MM.1S (cell line): Measurements from ENCODE around the gene DNAH11.

Experiments used
- DNase-seq: peaks from one replicate; pipeline ENCODE4 v3.0.0-alpha.2; 2015
- H2AFZ ChIP-seq: fragments of 300-600 bp; sonication (generic); 2 replicates; pipeline ENCODE4 v1.6.0; 2016; ENCODE audit warnings: antibody characterized with exemption, low read length
- H3F3A ChIP-seq: fragments of 300-600 bp; sonication (generic); 2 replicates; pipeline ENCODE4 v1.6.1; 2016; ENCODE audit warnings: mild to moderate bottlenecking, antibody characterized with exemption, low read length, moderate library complexity, mixed read lengths; ENCODE audit not compliant: insufficient read depth
- H3K27ac ChIP-seq: fragments of 300-600 bp; sonication (generic); 2 replicates; pipeline ENCODE4 v1.5.1; 2016; ENCODE audit warnings: mild to moderate bottlenecking, low read length
- H3K27me3 ChIP-seq: fragments of 300-600 bp; sonication (generic); replicated peaks from 2 replicates; pipeline ENCODE4 v1.6.0; 2016; ENCODE audit warnings: low read length; ENCODE audit not compliant: insufficient read depth
- H3K36me3 ChIP-seq: fragments of 300-600 bp; sonication (generic); replicated peaks from 2 replicates; pipeline ENCODE4 v1.6.1; 2016; ENCODE audit warnings: mild to moderate bottlenecking, low read length, mixed read lengths; ENCODE audit not compliant: insufficient read depth
- H3K4me1 ChIP-seq: fragments of 300-600 bp; sonication (generic); 2 replicates; pipeline ENCODE4 v1.6.1; 2016; ENCODE audit warnings: low read length, mixed read lengths
- H3K4me2 ChIP-seq: fragments of 300-600 bp; sonication (generic); 2 replicates; pipeline ENCODE4 v1.6.0; 2016; ENCODE audit warnings: low read depth, low read length
- H3K4me3 ChIP-seq: fragments of 300-600 bp; sonication (generic); 2 replicates; pipeline ENCODE4 v1.5.1; 2016; ENCODE audit warnings: low read length, mixed read lengths
- H3K79me2 ChIP-seq: fragments of 300-600 bp; sonication (generic); 2 replicates; pipeline ENCODE4 v1.6.1; 2016; ENCODE audit warnings: mixed run types, low read length, mixed read lengths
- H3K9ac ChIP-seq: fragments of 300-600 bp; sonication (generic); 2 replicates; pipeline ENCODE4 v1.6.1; 2016; ENCODE audit warnings: low read length, mixed read lengths
- H3K9me2 ChIP-seq: fragments of 300-600 bp; sonication (generic); replicated peaks from 2 replicates; pipeline ENCODE4 v1.6.1; 2016; ENCODE audit warnings: mild to moderate bottlenecking, low read length, mixed read lengths; ENCODE audit not compliant: insufficient read depth
- H3K9me3 ChIP-seq: fragments of 300-600 bp; sonication (generic); replicated peaks from 2 replicates; pipeline ENCODE4 v1.6.1; 2016; ENCODE audit warnings: mild to moderate bottlenecking, low read length, mixed read lengths; ENCODE audit not compliant: insufficient read depth
- H4K20me1 ChIP-seq: fragments of 300-600 bp; sonication (generic); 2 replicates; pipeline ENCODE4 v1.6.1; 2016; ENCODE audit warnings: mild to moderate bottlenecking, low read length, moderate library complexity, mixed read lengths; ENCODE audit not compliant: insufficient read depth
- CTCF ChIP-seq: fragments of 300-600 bp; sonication (generic); IDR thresholded peaks from 2 replicates; pipeline ENCODE4 v1.5.1; 2016; ENCODE audit warnings: antibody characterized with exemption, low read length, mixed read lengths
- EZH2 ChIP-seq: fragments of 300-600 bp; sonication (generic); optimal IDR thresholded peaks from 2 replicates; pipeline ENCODE3; 2017; ENCODE audit warnings: low read depth, mild to moderate bottlenecking, antibody characterized with exemption, low read length, mixed read lengths
- EZH2phosphoT487 ChIP-seq: fragments of 300-600 bp; sonication (generic); IDR thresholded peaks from 2 replicates; pipeline ENCODE4 v1.6.1; 2018; ENCODE audit warnings: antibody characterized with exemption, low read length

The DNAH11 gene

GRCh38 chr7:21867226-21867625 is 324.4 kb downstream of the DNAH11 start:
- no peaks in the 10 kb centered on the region for H4K20me1 ChIP-seq
- no peaks in the 10 kb centered on the region for H3K9me3 ChIP-seq
- H3K4me2 ChIP-seq: no peak overlapping the region
- no peaks in the 10 kb centered on the region for H3K4me1 ChIP-seq
- DNase-seq: no peak
- TF ChIP-seq EZH2phosphoT487: no peak
- no peak for TF ChIP-seq EZH2
- TF ChIP-seq CTCF: no peak
- H3K4me3 ChIP-seq: no peak overlapping the region
- H3K27me3 ChIP-seq: no peaks in the 10 kb centered on the region
- no peak overlapping the region for H3K9ac ChIP-seq
- no peaks in the 10 kb centered on the region for H3F3A ChIP-seq
- H3K9me2 ChIP-seq: no peaks in the 10 kb centered on the region
- H3K79me2 ChIP-seq: no peaks in the 10 kb centered on the region
- H3K27ac ChIP-seq: no peak overlapping the region
- no peak overlapping the region for H2AFZ ChIP-seq
- H3K36me3 ChIP-seq: no peaks in the 10 kb centered on the region

- Histone ChIP-seq H3K27me3 (no peaks in the 10 kb centered on the region), H3F3A (no peaks in the 10 kb centered on the region), H3K79me2 (no peaks in the 10 kb centered on the region), H3K4me1 (no peaks in the 10 kb centered on the region), H3K27ac (no peak overlapping the region), H3K9ac (no peak overlapping the region), H4K20me1 (no peaks in the 10 kb centered on the region), H3K4me2 (no peak overlapping the region), H3K36me3 (no peaks in the 10 kb centered on the region), H3K4me3 (no peak overlapping the region), H3K9me3 (no peaks in the 10 kb centered on the region), H2AFZ (no peak overlapping the region), H3K9me2 (no peaks in the 10 kb centered on the region)
- TF ChIP-seq EZH2phosphoT487 (no peak), CTCF (no peak)
- DNase-seq: no peak
Observed at GRCh38 chr7:21867816-21868575, 325.2 kb downstream of the DNAH11 start.

GRCh38 chr7:21868576-21868850 is 325.7 kb downstream of the DNAH11 start:
- Histone ChIP-seq H4K20me1 (no peaks in the 10 kb centered on the region), H3K9me2 (no peaks in the 10 kb centered on the region), H3F3A (no peaks in the 10 kb centered on the region), H3K27ac (no peak overlapping the region), H3K79me2 (no peaks in the 10 kb centered on the region), H3K4me1 (no peaks in the 10 kb centered on the region), H3K27me3 (no peaks in the 10 kb centered on the region), H2AFZ (no peak overlapping the region), H3K36me3 (no peaks in the 10 kb centered on the region), H3K9ac (no peak overlapping the region), H3K4me3 (no peak overlapping the region), H3K4me2 (no peak overlapping the region), H3K9me3 (no peaks in the 10 kb centered on the region)
- DNase-seq: no peak
- TF ChIP-seq CTCF (no peak), EZH2phosphoT487 (no peak), EZH2 (no peak)
